Astrocyte (in vitro differentiated cells and primary cell): ENCODE measurements around the gene SLCO3A1. TPM values are rescaled to one million over a fixed set of nuclear protein-coding genes. Genes with fewer than 3 reads are reported as not detected.

ENCODE experiments used
- DNase-seq: peaks from one replicate; pipeline ENCODE4 v3.0.0-alpha.2; 2010; ENCODE audit warnings: low read depth
- FAIRE-seq: peaks from 2 replicates; lab custom pipeline; 2011; peaks lifted over from hg19 to GRCh38; lab: Jason Lieb, UNC
- H2AFZ ChIP-seq: 2 replicates; pipeline ENCODE4 v1.6.0; 2012; ENCODE audit warnings: low read depth, low read length, inconsistent platforms
- H3K27ac ChIP-seq: 2 replicates; pipeline ENCODE4 v1.5.1; 2011; ENCODE audit warnings: low read depth, low read length, inconsistent platforms
- H3K27me3 ChIP-seq: 2 replicates; pipeline ENCODE4 v1.6.0; 2011; ENCODE audit warnings: low read length, inconsistent platforms; ENCODE audit not compliant: insufficient read depth
- H3K36me3 ChIP-seq: 2 replicates; pipeline ENCODE4 v1.5.1; 2011; ENCODE audit warnings: low read length, inconsistent platforms; ENCODE audit not compliant: insufficient read depth
- H3K4me1 ChIP-seq: 2 replicates; pipeline ENCODE4 v1.5.1; 2011; ENCODE audit warnings: low read length, inconsistent platforms; ENCODE audit not compliant: insufficient read depth
- H3K4me2 ChIP-seq: 2 replicates; pipeline ENCODE4 v1.6.0; 2012; ENCODE audit warnings: low read length, inconsistent platforms
- H3K4me3 ChIP-seq: 2 replicates; pipeline ENCODE4 v1.5.1; 2011; ENCODE audit warnings: low read depth, mild to moderate bottlenecking, low read length, inconsistent platforms; ENCODE audit not compliant: insufficient read depth
- H3K79me2 ChIP-seq: 2 replicates; pipeline ENCODE4 v1.6.0; 2012; ENCODE audit warnings: mild to moderate bottlenecking, low read length, inconsistent platforms; ENCODE audit not compliant: insufficient read depth
- H3K9ac ChIP-seq: 2 replicates; pipeline ENCODE4 v1.6.0; 2012; ENCODE audit warnings: mild to moderate bottlenecking, low read length, inconsistent platforms
- H3K9me3 ChIP-seq: 2 replicates; pipeline ENCODE4 v1.5.1; 2012; ENCODE audit warnings: low read depth, mild to moderate bottlenecking, low read length, inconsistent platforms; ENCODE audit not compliant: insufficient read depth
- H4K20me1 ChIP-seq: 2 replicates; pipeline ENCODE4 v1.6.0; 2012; ENCODE audit warnings: low read length, inconsistent platforms; ENCODE audit not compliant: insufficient read depth
- H3K27ac Mint-ChIP-seq: one replicate; pipeline ENCODE4 v1.8.0; 2021; ENCODE audit warnings: mild to moderate bottlenecking, mixed read lengths; ENCODE audit not compliant: unreplicated experiment
- H3K27me3 Mint-ChIP-seq: one replicate; pipeline ENCODE4 v1.8.0; 2021; ENCODE audit warnings: low read depth, mixed read lengths; ENCODE audit not compliant: unreplicated experiment
- H3K36me3 Mint-ChIP-seq: one replicate; pipeline ENCODE4 v1.8.0; 2021; ENCODE audit warnings: low read depth, mixed read lengths; ENCODE audit not compliant: unreplicated experiment
- H3K4me1 Mint-ChIP-seq: one replicate; pipeline ENCODE4 v1.8.0; 2021; ENCODE audit warnings: low read depth, mixed read lengths; ENCODE audit not compliant: unreplicated experiment
- H3K4me3 Mint-ChIP-seq: one replicate; pipeline ENCODE4 v1.8.0; 2021; ENCODE audit warnings: mild to moderate bottlenecking, moderate library complexity, mixed read lengths; ENCODE audit not compliant: unreplicated experiment
- H3K9me3 Mint-ChIP-seq: one replicate; pipeline ENCODE4 v1.8.0; 2021; ENCODE audit warnings: mild to moderate bottlenecking, mixed read lengths; ENCODE audit not compliant: unreplicated experiment
- EZH2 ChIP-seq: IDR thresholded peaks from 2 replicates; pipeline ENCODE4 v1.6.1; 2012; ENCODE audit warnings: mild to moderate bottlenecking, low read length, inconsistent platforms; ENCODE audit not compliant: insufficient read depth
- total RNA-seq: library from RNA; stranded (reverse); gene quantifications from 2 replicates; pipeline ENCODE4 v1.2.1, GENCODE V29; 2021
- TF ChIP-seq, protein P1 (sequence below): IDR thresholded peaks from 2 replicates; pipeline ENCODE4 v1.5.1; 2011; ENCODE audit warnings: low read depth, mild to moderate bottlenecking, inconsistent platforms, low read length, moderate library complexity; ENCODE audit not compliant: insufficient read depth

Gene SLCO3A1
- total RNA-seq, 1 donor from 2014 or later: 9.4 TPM

DNA sequence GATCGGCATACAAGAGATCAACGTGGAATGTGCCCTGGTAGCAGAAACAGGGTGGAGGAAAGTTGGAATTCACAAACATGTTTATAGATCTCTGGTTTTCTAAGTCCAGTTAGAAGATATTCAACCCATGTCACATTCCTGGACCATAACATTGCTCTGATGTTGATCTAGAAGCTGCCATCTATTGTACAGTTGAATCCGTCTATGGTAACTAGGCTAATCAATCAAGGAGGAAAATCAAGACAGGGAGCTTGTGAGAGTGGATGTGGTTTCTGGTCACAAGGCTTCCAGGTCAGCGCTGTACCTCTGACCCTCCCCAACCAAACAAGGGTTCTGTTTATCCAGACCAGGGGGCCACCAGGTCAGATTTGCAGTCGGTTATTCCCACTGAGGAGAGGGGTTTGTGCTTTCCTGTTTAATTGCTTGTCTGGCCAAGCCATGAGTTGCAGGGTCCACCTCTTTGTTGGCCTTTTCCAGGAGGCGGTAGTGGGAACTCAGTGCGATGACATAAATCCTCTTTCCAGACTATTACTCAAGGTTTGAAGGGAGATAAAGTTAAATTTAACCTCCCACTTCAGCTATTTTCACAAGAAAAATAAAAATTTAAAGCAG lies 130.3 kb downstream of the SLCO3A1 start:
- no peak overlapping the region for H3K27ac ChIP-seq
- Mint-ChIP-seq H3K9me3 (no peaks in the 10 kb centered on the region), H3K36me3 (no peaks in the 10 kb centered on the region), H3K4me3 (no peak overlapping the region), H3K4me1 (no peaks in the 10 kb centered on the region), H3K27ac (no peak overlapping the region), H3K27me3 (peaks cover under 1% of the 10 kb centered on the region)
- no peak overlapping the region for H3K4me3 ChIP-seq
- H3K27me3 ChIP-seq: no peaks in the 10 kb centered on the region
- no peak for FAIRE-seq
- no peak for DNase-seq
- no peaks in the 10 kb centered on the region for H3K9me3 ChIP-seq
- H3K4me2 ChIP-seq: no peak overlapping the region
- H2AFZ ChIP-seq: no peak overlapping the region
- no peaks in the 10 kb centered on the region for H3K79me2 ChIP-seq
- H3K36me3 ChIP-seq: no peaks in the 10 kb centered on the region
- no peaks in the 10 kb centered on the region for H4K20me1 ChIP-seq
- H3K9ac ChIP-seq: no peak overlapping the region
- H3K4me1 ChIP-seq: no peaks in the 10 kb centered on the region
- TF ChIP-seq EZH2: no peak
- TF ChIP-seq, protein P1, sequence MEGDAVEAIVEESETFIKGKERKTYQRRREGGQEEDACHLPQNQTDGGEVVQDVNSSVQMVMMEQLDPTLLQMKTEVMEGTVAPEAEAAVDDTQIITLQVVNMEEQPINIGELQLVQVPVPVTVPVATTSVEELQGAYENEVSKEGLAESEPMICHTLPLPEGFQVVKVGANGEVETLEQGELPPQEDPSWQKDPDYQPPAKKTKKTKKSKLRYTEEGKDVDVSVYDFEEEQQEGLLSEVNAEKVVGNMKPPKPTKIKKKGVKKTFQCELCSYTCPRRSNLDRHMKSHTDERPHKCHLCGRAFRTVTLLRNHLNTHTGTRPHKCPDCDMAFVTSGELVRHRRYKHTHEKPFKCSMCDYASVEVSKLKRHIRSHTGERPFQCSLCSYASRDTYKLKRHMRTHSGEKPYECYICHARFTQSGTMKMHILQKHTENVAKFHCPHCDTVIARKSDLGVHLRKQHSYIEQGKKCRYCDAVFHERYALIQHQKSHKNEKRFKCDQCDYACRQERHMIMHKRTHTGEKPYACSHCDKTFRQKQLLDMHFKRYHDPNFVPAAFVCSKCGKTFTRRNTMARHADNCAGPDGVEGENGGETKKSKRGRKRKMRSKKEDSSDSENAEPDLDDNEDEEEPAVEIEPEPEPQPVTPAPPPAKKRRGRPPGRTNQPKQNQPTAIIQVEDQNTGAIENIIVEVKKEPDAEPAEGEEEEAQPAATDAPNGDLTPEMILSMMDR: no peak

DNA sequence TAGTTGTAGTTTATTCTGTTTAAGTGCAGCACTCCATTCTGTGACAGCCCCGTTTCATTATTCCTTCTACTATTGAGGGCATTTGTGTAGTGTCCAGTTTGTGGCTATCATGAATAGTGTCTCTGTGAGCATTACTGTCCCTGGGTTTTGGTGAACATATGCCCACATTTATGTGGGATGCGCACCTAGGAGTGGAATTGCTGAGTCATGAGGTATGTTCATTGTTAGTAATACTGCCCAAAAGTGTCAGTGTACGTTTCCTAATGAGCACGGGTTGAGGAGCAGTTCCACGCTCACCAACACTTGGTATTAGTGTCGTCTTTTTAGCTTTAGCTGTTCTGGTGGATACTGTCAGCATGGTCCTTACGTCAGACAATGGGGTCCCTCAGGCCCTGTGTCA lies 131.8 kb downstream of the SLCO3A1 start:
- Histone ChIP-seq H4K20me1 (peaks cover 2% of the 10 kb centered on the region), H3K9me3 (no peaks in the 10 kb centered on the region), H3K36me3 (no peaks in the 10 kb centered on the region), H3K27me3 (no peaks in the 10 kb centered on the region), H2AFZ (no peak overlapping the region), H3K4me1 (no peaks in the 10 kb centered on the region), H3K79me2 (no peaks in the 10 kb centered on the region), H3K9ac (no peak overlapping the region), H3K4me3 (no peak overlapping the region), H3K4me2 (no peak overlapping the region), H3K27ac (no peak overlapping the region)
- FAIRE-seq (no peak), DNase-seq (no peak)
- no peak for TF ChIP-seq EZH2
- TF ChIP-seq, protein P1: no peak
- H3K4me1 Mint-ChIP-seq: no peaks in the 10 kb centered on the region
- H3K27me3 Mint-ChIP-seq: peaks cover 4% of the 10 kb centered on the region
- H3K9me3 Mint-ChIP-seq: no peaks in the 10 kb centered on the region
- H3K27ac Mint-ChIP-seq: no peak overlapping the region
- no peaks in the 10 kb centered on the region for H3K36me3 Mint-ChIP-seq
- no peak overlapping the region for H3K4me3 Mint-ChIP-seq

DNA sequence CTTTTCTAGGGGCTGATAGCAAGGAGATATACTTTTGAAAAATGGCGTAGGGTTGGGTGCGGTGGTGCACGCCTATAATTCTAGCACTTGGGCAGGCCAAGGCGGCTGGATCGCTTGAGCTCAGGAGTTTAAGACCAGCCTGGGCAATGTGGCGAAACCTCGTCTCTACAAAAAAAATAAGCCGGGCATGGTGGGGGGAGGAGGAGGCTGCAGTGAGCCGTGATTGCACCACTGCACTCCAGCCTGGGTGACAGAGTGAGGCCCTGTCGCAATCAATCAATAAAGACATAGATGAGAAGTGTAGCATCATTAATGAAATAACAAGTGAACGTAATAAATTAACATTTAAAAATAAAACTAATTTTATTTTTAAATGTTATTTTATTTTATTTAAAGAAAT lies 134.6 kb downstream of the SLCO3A1 start:
- Histone ChIP-seq H3K79me2 (no peaks in the 10 kb centered on the region), H3K27me3 (no peaks in the 10 kb centered on the region), H3K9me3 (no peaks in the 10 kb centered on the region), H3K4me1 (no peaks in the 10 kb centered on the region), H3K36me3 (no peaks in the 10 kb centered on the region), H2AFZ (no peak overlapping the region), H3K4me3 (no peak overlapping the region), H3K9ac (no peak overlapping the region), H3K27ac (no peak overlapping the region), H3K4me2 (no peak overlapping the region), H4K20me1 (peaks cover 6% of the 10 kb centered on the region)
- Mint-ChIP-seq H3K4me3 (no peak overlapping the region), H3K4me1 (no peaks in the 10 kb centered on the region), H3K9me3 (no peaks in the 10 kb centered on the region), H3K27ac (no peak overlapping the region), H3K36me3 (no peaks in the 10 kb centered on the region), H3K27me3 (peaks cover 4% of the 10 kb centered on the region)
- no peak for FAIRE-seq
- DNase-seq: no peak
- TF ChIP-seq, protein P1: no peak
- TF ChIP-seq EZH2: no peak
